ENCODE measurements around the gene ADNP. TPM values are rescaled to one million over a fixed set of nuclear protein-coding genes. Genes with fewer than 3 reads are reported as not detected.

The ADNP gene
- total RNA-seq, 1 experiment from 2014 or later: 47.5 TPM

DNA sequence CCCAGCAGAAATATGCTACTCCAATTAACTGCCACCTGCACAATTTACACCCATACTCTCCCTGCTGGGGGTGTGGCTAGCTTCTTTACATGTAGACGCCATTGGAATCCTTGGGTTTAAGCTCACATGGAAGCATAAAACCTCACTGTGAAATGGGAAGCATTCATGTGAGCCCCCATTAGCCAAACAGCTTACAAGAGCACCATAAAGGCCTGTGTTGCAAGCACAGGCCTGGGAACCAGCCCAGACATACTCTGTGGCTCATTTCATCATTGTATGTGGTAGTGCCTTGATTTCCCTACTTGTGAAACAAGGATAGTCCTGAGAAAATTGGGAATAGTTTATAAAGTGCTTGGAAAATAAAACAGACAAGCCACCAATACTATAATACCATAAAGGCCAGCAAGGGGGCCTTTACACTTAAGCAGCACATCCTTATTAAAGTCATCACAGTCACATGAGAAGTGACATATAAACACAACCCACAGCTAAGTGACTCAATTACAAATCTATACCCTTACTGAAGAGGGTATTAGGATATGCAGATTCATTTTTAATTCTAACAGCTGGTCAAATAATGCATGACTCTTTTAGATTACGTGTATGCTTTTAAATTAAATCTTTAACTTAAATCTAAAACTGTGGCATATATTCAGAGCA is 6.8 kb downstream of the ADNP start:
- H3K27ac ChIP-seq: no peak overlapping the region
- no peaks in the 10 kb centered on the region for H3K27me3 ChIP-seq
- H3K4me1 ChIP-seq: peaks cover 12% of the 10 kb centered on the region
- DNase-seq: no peak
- no peaks in the 10 kb centered on the region for H3K9me3 ChIP-seq (replicated peaks)
- H3K4me3 ChIP-seq: no peak overlapping the region
- H3K36me3 ChIP-seq: peaks cover 72% of the 10 kb centered on the region

- H3K27ac ChIP-seq: no peak overlapping the region
- H3K36me3 ChIP-seq: peaks cover 70% of the 10 kb centered on the region
- no peak for DNase-seq
Observed at GRCh38 chr20:50921803-50922501, 9.3 kb downstream of the ADNP start.

DNA sequence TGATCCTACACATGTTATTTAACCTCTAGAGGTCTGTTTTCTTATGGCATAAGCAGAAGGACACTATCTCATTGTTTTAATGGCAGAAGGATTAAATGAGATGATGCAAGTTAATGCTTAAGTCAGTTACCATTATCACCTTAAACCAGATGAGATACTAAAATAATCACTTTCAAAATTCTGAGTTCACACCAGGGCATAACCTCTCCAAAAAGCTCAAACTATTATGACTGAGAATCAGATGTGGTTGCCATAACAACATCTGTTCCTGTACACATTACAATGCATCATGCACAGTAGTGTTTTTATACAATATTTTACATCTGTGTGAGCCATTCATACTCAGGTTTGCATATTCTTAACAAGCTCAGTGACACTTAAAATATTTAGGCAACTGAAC is 10.2 kb downstream of the ADNP start:
- Histone ChIP-seq H3K4me3 (no peak overlapping the region), H3K36me3 (peaks cover 69% of the 10 kb centered on the region), H3K9me3 (replicated peaks) (no peaks in the 10 kb centered on the region), H3K27me3 (no peaks in the 10 kb centered on the region), H3K4me1 (peaks cover 7% of the 10 kb centered on the region), H3K27ac (no peak overlapping the region)
- no peak for DNase-seq

More at GRCh38 chr20:50921803-50922501, 9.3 kb downstream of the ADNP start:
- Histone ChIP-seq H3K9me3 (replicated peaks) (no peaks in the 10 kb centered on the region), H3K27me3 (no peaks in the 10 kb centered on the region), H3K4me3 (no peak overlapping the region), H3K4me1 (peaks cover 8% of the 10 kb centered on the region)

DNA sequence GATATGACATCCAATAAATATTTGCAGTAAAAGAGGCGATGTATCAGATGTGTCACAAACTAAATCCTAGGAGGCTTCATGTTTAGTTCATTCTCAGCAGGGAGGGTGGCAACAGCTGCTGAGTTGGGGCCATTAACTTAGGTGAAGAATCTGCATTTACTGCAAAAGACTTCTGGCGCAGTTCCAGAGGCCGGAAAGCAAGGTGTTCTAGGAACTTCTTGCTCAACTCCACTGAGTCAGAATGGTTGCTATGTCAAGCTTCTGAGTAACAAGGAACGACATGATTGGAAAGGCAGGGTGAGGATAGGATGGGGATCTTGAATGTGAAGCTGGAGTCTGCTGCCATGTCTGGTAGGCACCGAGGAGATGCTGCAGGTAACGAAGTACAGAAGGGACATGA is 11.7 kb downstream of the ADNP start:
- Histone ChIP-seq H3K27me3 (no peaks in the 10 kb centered on the region), H3K4me3 (no peak overlapping the region), H3K4me1 (peaks cover 7% of the 10 kb centered on the region), H3K9me3 (replicated peaks) (no peaks in the 10 kb centered on the region), H3K27ac (no peak overlapping the region), H3K36me3 (peaks cover 62% of the 10 kb centered on the region)
- DNase-seq: peak; percentile 58 to 66

GRCh38 chr20:50918403-50918802 is 12.8 kb downstream of the ADNP start:
- Histone ChIP-seq H3K4me3 (no peak overlapping the region), H3K36me3 (peaks cover 63% of the 10 kb centered on the region), H3K9me3 (replicated peaks) (no peaks in the 10 kb centered on the region), H3K27me3 (no peaks in the 10 kb centered on the region), H3K27ac (no peak overlapping the region), H3K4me1 (peaks cover 7% of the 10 kb centered on the region)
- DNase-seq: no peak

DNA sequence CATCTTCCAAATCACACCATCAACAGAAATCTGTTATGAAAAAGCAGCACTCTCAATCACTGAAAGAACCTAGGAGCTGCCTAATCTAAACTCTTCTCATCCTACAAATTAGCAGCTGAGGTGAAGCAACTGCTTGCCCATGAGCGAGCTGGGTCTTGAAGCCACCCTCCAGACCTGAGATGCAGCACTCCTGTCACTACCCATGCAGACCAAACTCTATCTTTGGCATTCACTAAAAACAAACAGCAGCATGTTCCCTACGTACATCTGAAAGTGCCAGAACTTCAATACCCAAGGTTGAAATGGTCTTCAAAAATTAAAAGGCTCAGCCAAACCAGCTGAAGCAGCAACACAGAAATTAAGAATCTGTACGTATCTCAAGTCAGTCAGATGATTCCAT is 14.3 kb downstream of the ADNP start:
- H3K9me3 ChIP-seq (replicated peaks): no peaks in the 10 kb centered on the region
- no peak overlapping the region for H3K4me3 ChIP-seq
- DNase-seq: no peak
- H3K36me3 ChIP-seq: peaks cover 64% of the 10 kb centered on the region
- peaks cover 7% of the 10 kb centered on the region for H3K4me1 ChIP-seq
- no peak overlapping the region for H3K27ac ChIP-seq
- no peaks in the 10 kb centered on the region for H3K27me3 ChIP-seq

DNA sequence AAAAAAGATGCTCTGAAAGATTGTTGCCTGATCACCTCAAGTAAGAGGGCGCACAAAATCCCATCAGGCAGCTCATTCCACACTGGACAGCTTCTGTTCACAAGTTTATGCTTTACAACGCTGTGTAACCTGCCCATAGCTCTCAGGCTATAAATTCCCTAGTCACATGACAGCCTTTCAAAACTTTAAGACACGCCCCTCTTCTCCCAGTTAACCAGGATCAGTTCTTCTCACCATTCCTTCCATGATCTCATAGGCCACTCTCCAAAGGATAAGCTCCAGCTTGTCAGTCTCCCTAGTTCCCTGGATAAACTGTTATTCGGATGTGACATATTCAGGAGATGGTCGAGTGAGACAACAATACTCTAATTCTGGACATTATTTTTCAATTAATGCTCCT is 15.0 kb downstream of the ADNP start:
- H3K36me3 ChIP-seq: peaks cover 70% of the 10 kb centered on the region
- DNase-seq: no peak
- H3K4me3 ChIP-seq: no peak overlapping the region
- peaks cover 7% of the 10 kb centered on the region for H3K4me1 ChIP-seq
- no peak overlapping the region for H3K27ac ChIP-seq
- H3K27me3 ChIP-seq: no peaks in the 10 kb centered on the region
- no peaks in the 10 kb centered on the region for H3K9me3 ChIP-seq (replicated peaks)

GRCh38 chr20:50915424-50915823 is 15.8 kb downstream of the ADNP start:
- no peak overlapping the region for H3K4me3 ChIP-seq
- no peak for DNase-seq
- H3K27me3 ChIP-seq: no peaks in the 10 kb centered on the region
- no peak overlapping the region for H3K27ac ChIP-seq
- no peaks in the 10 kb centered on the region for H3K9me3 ChIP-seq (replicated peaks)
- peaks cover 72% of the 10 kb centered on the region for H3K36me3 ChIP-seq
- H3K4me1 ChIP-seq: peaks cover 7% of the 10 kb centered on the region

DNA sequence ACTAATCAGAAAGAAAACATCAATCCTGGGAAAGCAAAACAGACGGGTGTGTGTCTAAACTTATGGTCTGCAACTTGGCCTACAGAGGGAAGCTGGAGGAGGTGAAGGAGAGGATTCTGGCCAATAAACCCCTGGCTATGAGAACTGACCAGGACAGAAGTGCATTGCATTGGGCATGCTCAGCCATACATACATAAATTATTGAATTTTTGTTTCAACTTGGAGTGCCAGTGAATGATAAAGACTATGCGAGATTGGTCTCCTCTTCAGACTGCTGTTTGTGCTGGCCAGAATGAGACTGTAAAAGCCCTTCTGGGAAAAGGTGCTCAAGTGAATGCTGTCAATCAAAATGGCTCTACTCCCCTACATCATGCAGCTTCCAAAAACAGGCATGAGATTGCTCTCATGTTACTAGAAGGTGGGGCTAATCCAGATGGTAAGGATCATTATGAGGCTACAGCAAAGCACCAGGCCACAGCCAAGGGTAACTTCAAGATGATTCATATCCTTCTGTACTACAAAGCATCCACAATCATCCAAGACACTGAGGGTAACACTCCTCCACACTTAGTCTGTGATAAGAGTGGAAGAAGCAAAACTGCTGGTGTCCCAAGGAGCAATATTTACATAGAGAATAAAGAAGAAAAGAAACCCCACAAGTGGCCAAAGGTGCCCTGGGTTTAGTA is 17.4 kb downstream of the ADNP start:
- Histone ChIP-seq H3K27ac (no peak overlapping the region), H3K4me3 (no peak overlapping the region), H3K4me1 (no peaks in the 10 kb centered on the region; the same call in 1 of the 2 replicates), H3K36me3 (peaks cover 66% of the 10 kb centered on the region), H3K9me3 (replicated peaks) (no peaks in the 10 kb centered on the region), H3K27me3 (no peaks in the 10 kb centered on the region)
- DNase-seq: no peak

DNA sequence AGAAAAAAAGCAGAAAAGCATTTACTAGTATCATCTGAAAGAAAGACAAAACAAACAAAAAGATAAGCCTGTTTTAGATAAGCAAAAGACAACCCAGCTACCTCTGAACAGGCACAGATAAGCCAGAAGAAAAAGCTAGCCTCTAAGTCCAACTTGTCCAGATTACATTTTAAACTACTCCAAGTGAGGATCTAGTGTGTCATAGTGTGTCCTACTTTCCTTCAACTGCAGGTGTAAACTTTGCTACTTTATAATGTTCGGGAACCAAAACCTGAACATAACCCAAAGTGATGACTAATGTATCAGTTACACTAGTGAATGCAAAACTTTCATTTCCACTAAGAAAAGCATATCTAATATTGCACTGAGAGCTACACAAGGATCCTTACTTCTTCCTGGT is 19.5 kb downstream of the ADNP start:
- Histone ChIP-seq H3K9me3 (replicated peaks) (no peaks in the 10 kb centered on the region), H3K4me1 (no peaks in the 10 kb centered on the region), H3K36me3 (peaks cover 51% of the 10 kb centered on the region), H3K4me3 (no peak overlapping the region), H3K27me3 (no peaks in the 10 kb centered on the region), H3K27ac (no peak overlapping the region)
- no peak for DNase-seq

- Histone ChIP-seq H3K36me3 (peaks cover 45% of the 10 kb centered on the region), H3K9me3 (replicated peaks) (no peaks in the 10 kb centered on the region), H3K4me1 (no peaks in the 10 kb centered on the region), H3K27me3 (no peaks in the 10 kb centered on the region), H3K27ac (no peak overlapping the region), H3K4me3 (no peak overlapping the region)
- DNase-seq: no peak
Observed at GRCh38 chr20:50911030-50911429, 20.2 kb downstream of the ADNP start.

DNA sequence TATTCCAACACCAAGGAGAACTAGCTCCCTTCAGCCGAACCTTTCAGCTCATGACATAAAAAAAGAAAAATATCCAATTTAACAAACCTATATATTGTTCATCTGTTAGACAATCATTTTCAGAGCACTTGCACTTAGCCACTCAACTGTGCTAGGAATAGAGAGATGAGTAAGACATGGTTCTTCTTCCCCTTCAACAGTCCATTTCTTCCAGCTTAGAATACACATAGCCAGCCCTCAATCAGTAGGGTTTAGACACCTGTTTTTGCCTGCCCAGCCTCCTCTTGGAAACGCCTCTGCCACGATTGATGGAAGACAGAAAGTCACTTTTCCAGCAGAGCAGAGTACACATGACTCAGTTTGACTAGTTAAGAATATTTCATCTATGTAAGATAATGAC is 21.8 kb downstream of the ADNP start:
- no peak for DNase-seq
- no peak overlapping the region for H3K4me3 ChIP-seq

GRCh38 chr20:50904067-50904570 is 27.1 kb downstream of the ADNP start:
- H3K9me3 ChIP-seq (replicated peaks): no peaks in the 10 kb centered on the region
- no peak overlapping the region for H3K4me3 ChIP-seq
- no peak for DNase-seq
- no peak overlapping the region for H3K27ac ChIP-seq
- H3K4me1 ChIP-seq: no peaks in the 10 kb centered on the region
- H3K27me3 ChIP-seq: no peaks in the 10 kb centered on the region
- peaks cover 49% of the 10 kb centered on the region for H3K36me3 ChIP-seq

More for the DNA sequence above, 21.8 kb downstream of the ADNP start:
- H3K27me3 ChIP-seq: no peaks in the 10 kb centered on the region
- H3K27ac ChIP-seq: no peak overlapping the region
- no peaks in the 10 kb centered on the region for H3K9me3 ChIP-seq (replicated peaks)
- peaks cover 38% of the 10 kb centered on the region for H3K36me3 ChIP-seq
- H3K4me1 ChIP-seq: no peaks in the 10 kb centered on the region

DNA sequence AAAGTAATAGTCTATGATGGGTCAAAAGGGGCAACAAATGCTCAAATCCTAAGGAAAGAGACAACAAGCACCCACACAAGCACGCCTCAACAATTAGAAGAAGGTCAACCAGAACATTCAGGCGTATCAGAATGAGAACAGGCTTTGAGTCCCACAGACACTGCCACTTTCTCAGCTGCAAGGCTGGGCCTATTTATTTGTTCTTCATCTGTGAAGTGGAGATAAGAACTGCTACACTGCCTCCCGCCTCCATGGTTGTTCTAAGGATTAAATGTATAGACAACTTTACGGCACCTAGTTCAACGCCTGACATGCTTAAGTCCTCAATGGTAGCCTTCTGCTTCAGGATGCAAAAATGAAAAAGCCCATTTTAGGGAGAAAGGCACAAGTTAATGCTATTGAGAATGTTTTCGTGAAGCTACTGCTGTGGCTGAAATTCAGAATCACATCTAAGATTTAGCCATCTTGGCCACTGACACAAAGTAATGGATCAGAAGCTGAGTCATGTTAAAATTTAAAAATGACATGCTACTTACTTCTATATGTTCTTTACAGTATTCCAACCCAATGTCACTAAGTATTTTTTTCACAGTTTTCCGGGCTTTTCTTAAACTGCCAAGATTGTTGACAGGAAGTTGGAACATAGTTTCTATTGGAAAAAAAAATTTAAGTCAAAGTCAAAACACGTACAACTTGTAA is 27.7 kb downstream of the ADNP start:
- Histone ChIP-seq H3K4me1 (no peaks in the 10 kb centered on the region), H3K9me3 (replicated peaks) (no peaks in the 10 kb centered on the region), H3K27me3 (no peaks in the 10 kb centered on the region), H3K4me3 (no peak overlapping the region), H3K36me3 (peaks cover 56% of the 10 kb centered on the region), H3K27ac (no peak overlapping the region)
- DNase-seq: no peak

DNA sequence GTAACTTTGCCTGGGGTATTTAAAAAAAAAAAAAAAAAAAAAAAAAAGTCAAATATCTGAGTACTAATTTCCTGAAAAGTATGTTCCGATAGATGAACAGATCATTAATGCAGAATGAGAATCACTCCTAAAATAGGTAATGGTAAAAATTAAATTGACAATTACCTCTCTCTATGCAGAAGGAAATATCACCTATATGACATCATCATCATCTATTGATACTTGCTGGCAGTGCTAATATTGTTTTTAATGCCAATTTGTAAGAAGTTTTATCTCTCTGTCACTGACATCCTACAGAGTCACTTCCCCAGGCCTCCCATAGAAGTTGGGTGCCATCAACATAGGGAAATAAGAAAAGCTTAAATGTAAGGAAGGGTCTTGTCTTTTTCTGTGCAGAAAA is 29.9 kb downstream of the ADNP start:
- H3K9me3 ChIP-seq (replicated peaks): no peaks in the 10 kb centered on the region
- no peaks in the 10 kb centered on the region for H3K27me3 ChIP-seq
- no peak overlapping the region for H3K4me3 ChIP-seq
- H3K27ac ChIP-seq: no peak overlapping the region
- peaks cover 74% of the 10 kb centered on the region for H3K36me3 ChIP-seq
- H3K4me1 ChIP-seq: no peaks in the 10 kb centered on the region
- no peak for DNase-seq
